B cell (primary cell): Measurements from ENCODE around the gene PSMG3. TPM values are rescaled to one million over a fixed set of nuclear protein-coding genes. Genes with fewer than 3 reads are reported as not detected.

ENCODE experiments used
- ATAC-seq: fragments of 200-7000 bp; cut with Tn5 transposase; one replicate; pipeline ENCODE4 v1.10.0; 2021; ENCODE audit warnings: low read depth, mild to moderate bottlenecking, moderate number of reproducible peaks, moderate library complexity
- CTCF ChIA-PET: fragments of 350-600 bp; sonication (Branson Sonifier 250); formaldehyde crosslinking; loops from one replicate; lab custom pipeline; 2021; ENCODE audit warnings: antibody characterized with exemption, inconsistent platforms; lab: Charles Lee
- POLR2A ChIA-PET: fragments of 350-600 bp; sonication (Branson Sonifier 250); formaldehyde crosslinking; loops from one replicate; lab custom pipeline; 2021; ENCODE audit warnings: antibody characterized with exemption; lab: Charles Lee
- DNase-seq: peaks from one replicate; pipeline ENCODE4 v3.0.0; 2013
- H2AFZ ChIP-seq: 2 replicates; pipeline ENCODE4 v1.6.1; 2012; ENCODE audit warnings: mild to moderate bottlenecking, low read depth, low read length; ENCODE audit not compliant: insufficient read depth, poor library complexity, severe bottlenecking
- H3K27ac ChIP-seq, 2 donors: 1 replicate in 1 of 2; 2 replicates in 1 of 2; pipeline ENCODE4 v1.5.1; 2012 to 2013; ENCODE audit warnings: low read length in 2 of 2, mild to moderate bottlenecking in 2 of 2, moderate library complexity in 1 of 2
- H3K27me3 ChIP-seq, 4 experiments: fragments of 200-600 bp in 1 of 4; sonication (generic) in 1 of 4; replicated peaks in 1 of 4; 1 replicate in 2 of 4; 2 replicates in 2 of 4; pipeline versions ENCODE4 v1.6.1 to v1.7.0; 2013 to 2016; ENCODE audit warnings: low read length in 3 of 4, mild to moderate bottlenecking in 2 of 4, mixed read lengths in 1 of 4, moderate library complexity in 1 of 4; ENCODE audit not compliant: insufficient read depth in 4 of 4, control insufficient read depth in 3 of 4; ENCODE audit errors: control extremely low read depth in 1 of 4
- H3K36me3 ChIP-seq, 2 experiments: replicated peaks in 1 of 2; 1 replicate in 1 of 2; 2 replicates in 1 of 2; pipeline versions ENCODE4 v1.6.1 to v1.7.1; 2013; ENCODE audit warnings: low read length in 1 of 2; ENCODE audit not compliant: insufficient read depth in 2 of 2, control insufficient read depth in 1 of 2; ENCODE audit errors: control extremely low read depth in 1 of 2, extremely low read depth in 1 of 2
- H3K4me1 ChIP-seq, 2 donors: fragments of 200-600 bp in 1 of 2; sonication (generic) in 1 of 2; 1 replicate in 1 of 2; 2 replicates in 1 of 2; pipeline versions ENCODE4 v1.5.1 to v1.6.1; 2013 to 2017; ENCODE audit warnings: low read length in 2 of 2; ENCODE audit not compliant: control insufficient read depth in 2 of 2, insufficient read depth in 2 of 2
- H3K4me2 ChIP-seq: replicated peaks from 2 replicates; pipeline ENCODE3; 2012; ENCODE audit warnings: mild to moderate bottlenecking, low read depth, low read length; ENCODE audit not compliant: poor library complexity, severe bottlenecking
- H3K4me3 ChIP-seq, 5 experiments: fragments of 200-600 bp in 1 of 5; sonication (generic) in 1 of 5; 1 replicate in 3 of 5; 2 replicates in 2 of 5; pipeline versions ENCODE4 v1.5.1 to v1.7.0; 2011 to 2016; ENCODE audit warnings: low read length in 4 of 5, mild to moderate bottlenecking in 4 of 5, low read depth in 2 of 5, control low read depth in 1 of 5, moderate library complexity in 1 of 5; ENCODE audit not compliant: insufficient read depth in 1 of 5; ENCODE audit errors: control extremely low read depth in 1 of 5, extremely low read depth in 1 of 5
- H3K79me2 ChIP-seq: fragments of 200-600 bp; sonication (generic); one replicate; pipeline ENCODE4 v1.6.0; 2016; ENCODE audit warnings: low read length; ENCODE audit not compliant: control insufficient read depth, insufficient read depth
- H3K9ac ChIP-seq: fragments of 200-600 bp; sonication (generic); 2 replicates; pipeline ENCODE4 v1.6.1; 2017; ENCODE audit warnings: mild to moderate bottlenecking, low read length, moderate library complexity
- H3K9me3 ChIP-seq, 3 donors: one replicate each; pipeline versions ENCODE4 v1.6.1 to v1.7.1; 2013; ENCODE audit warnings: low read length in 2 of 3; ENCODE audit not compliant: control insufficient read depth in 2 of 3, insufficient read depth in 1 of 3; ENCODE audit errors: control extremely low read depth in 1 of 3
- H4K20me1 ChIP-seq: 2 replicates; pipeline ENCODE4 v1.6.0; 2012; ENCODE audit warnings: mild to moderate bottlenecking, low read length; ENCODE audit not compliant: insufficient read depth, control insufficient read depth, poor library complexity, severe bottlenecking
- H3K27ac Mint-ChIP-seq: one replicate; pipeline ENCODE4 v1.8.0; 2021; ENCODE audit warnings: mixed read lengths
- H3K27me3 Mint-ChIP-seq: one replicate; pipeline ENCODE4 v1.8.0; 2021; ENCODE audit warnings: mixed read lengths
- H3K4me1 Mint-ChIP-seq: one replicate; pipeline ENCODE4 v1.8.0; 2021; ENCODE audit warnings: mixed read lengths
- H3K4me3 Mint-ChIP-seq: one replicate; pipeline ENCODE4 v1.8.0; 2021; ENCODE audit warnings: mixed read lengths
- H3K9me3 Mint-ChIP-seq: one replicate; pipeline ENCODE4 v1.8.0; 2022; ENCODE audit warnings: mixed read lengths; ENCODE audit not compliant: insufficient read depth
- CTCF ChIP-seq: fragments of 200-600 bp; IDR thresholded peaks from one replicate; pipeline ENCODE4 v1.8.0; 2022; ENCODE audit warnings: antibody characterized with exemption, mild to moderate bottlenecking
- EZH2 ChIP-seq: IDR thresholded peaks from 2 replicates; pipeline ENCODE4 v1.6.1; 2012; ENCODE audit warnings: borderline replicate concordance, low read depth, mild to moderate bottlenecking, moderate library complexity, low read length; ENCODE audit not compliant: insufficient read depth, poor library complexity, severe bottlenecking
- WGBS: methylation state at CpG from one replicate; pipeline ENCODE4 v1.1.5; 2013; ENCODE audit warnings: missing lambda C conversion rate; ENCODE audit not compliant: insufficient coverage; 5-methylcytosine and 5-hydroxymethylcytosine counted together
- intact Hi-C: fragments of 100-400 bp; cut with micrococcal nuclease; formaldehyde crosslinking; loops from one replicate; pipeline ENCODE4 v1.10.0; 2022
- polyA plus RNA-seq: library from polyadenylated mRNA; depleted of rRNA; stranded (reverse); fragments of >200 nt; gene quantifications from 2 replicates; pipeline ENCODE4 v1.2.3, GENCODE V29; 2012
- total RNA-seq, 2 donors: library from RNA; stranded (reverse); fragments of 120-200 nt in 1 of 2; gene quantifications; 1 replicate in 1 of 2; 2 replicates in 1 of 2; pipeline versions ENCODE4 v1.2.3 to v1.2.4, GENCODE V29; 2013 to 2022

PSMG3 gene
- total and polyA plus RNA-seq, 2 donors (not counting 1 experiment from before 2014, with no cell fraction given) = 27.4 to 75.7 TPM

DNA sequence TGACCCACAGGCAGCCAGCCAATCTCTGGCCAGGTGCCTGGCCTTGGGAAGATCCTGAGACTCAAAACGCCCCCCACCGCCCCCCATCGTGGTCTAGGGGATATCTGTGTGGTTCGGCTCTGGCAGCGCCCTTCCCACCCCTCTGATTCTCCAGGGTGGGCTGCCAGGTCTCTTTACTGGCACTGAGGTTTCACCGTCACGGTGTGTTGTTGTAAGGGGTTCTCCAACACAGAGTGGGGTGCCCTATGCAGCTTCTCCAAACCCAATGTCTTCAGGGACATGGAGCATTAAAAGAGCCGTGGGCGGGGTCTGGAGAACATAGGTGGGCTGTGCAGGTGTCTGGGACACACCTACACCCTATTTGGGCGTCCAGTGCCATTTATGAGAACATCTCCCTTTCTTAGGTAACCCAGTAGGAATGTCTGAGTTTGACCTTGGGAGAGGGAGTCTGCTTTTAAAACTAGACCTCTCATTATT is 37.8 kb downstream of the PSMG3 start:
- Mint-ChIP-seq H3K27ac (peak overlapping the region; percentile 94), H3K4me3 (peak overlapping the region; percentile 92), H3K27me3 (no peaks in the 10 kb centered on the region), H3K9me3 (no peaks in the 10 kb centered on the region), H3K4me1 (peaks cover 30% of the 10 kb centered on the region)
- ATAC-seq (no peak), DNase-seq (peak; percentile 46)
- Histone ChIP-seq H3K9ac (peak overlapping the region; percentile 72), H3K36me3 (peaks cover 0 to 19% of the 10 kb centered on the region in 2 experiments), H3K27me3 (no peaks in the 10 kb centered on the region), H3K4me1 (peaks cover 24 to 38% of the 10 kb centered on the region in 2 donors), H2AFZ (no peak overlapping the region), H3K4me2 (peak overlapping the region; percentile 97), H4K20me1 (peaks cover 59% of the 10 kb centered on the region), H3K4me3 (peak overlapping the region; percentile 56 to 73 (median 61)), H3K27ac (peak overlapping the region; percentile 78 to 84), H3K79me2 (peaks cover 70% of the 10 kb centered on the region), H3K9me3 (no peaks in the 10 kb centered on the region)
- 0% methylated on average over 2 of the region's 10 CpGs for WGBS
- TF ChIP-seq CTCF (no peak), EZH2 (no peak)
- intact Hi-C loops = loop anchor here (2.0 kb wide), 1 partner anchor 19 kb away; no protein-coding TSS in a partner anchor
- POLR2A ChIA-PET = interaction anchor here (0.7 to 1.5 kb wide), 3 partner anchors 24 to 395 kb away, joined by 3 to 4 read pairs (median 4); partner anchors contain the start of gene TMEM184A
- CTCF ChIA-PET = interaction anchor here (0.7 to 2.0 kb wide), 4 partner anchors 19 to 25 kb away, joined by 3 to 10 read pairs (median 3); partner anchors contain the start of gene TMEM184A
